Dedifferentiated amniotic fluid mesenchymal stem cell (primary cell): Measurements from ENCODE around the gene FAM229A.
"Not testable (repeated sequence)": the region's sequence is repeated elsewhere in the genome, so short reads cannot be mapped to it uniquely, and the experiment has no call there.

Experiments
- DNase-seq: peaks from one replicate; pipeline ENCODE4 v3.0.0-alpha.2; 2016; ENCODE audit errors: extremely low spot score

Gene FAM229A

DNA sequence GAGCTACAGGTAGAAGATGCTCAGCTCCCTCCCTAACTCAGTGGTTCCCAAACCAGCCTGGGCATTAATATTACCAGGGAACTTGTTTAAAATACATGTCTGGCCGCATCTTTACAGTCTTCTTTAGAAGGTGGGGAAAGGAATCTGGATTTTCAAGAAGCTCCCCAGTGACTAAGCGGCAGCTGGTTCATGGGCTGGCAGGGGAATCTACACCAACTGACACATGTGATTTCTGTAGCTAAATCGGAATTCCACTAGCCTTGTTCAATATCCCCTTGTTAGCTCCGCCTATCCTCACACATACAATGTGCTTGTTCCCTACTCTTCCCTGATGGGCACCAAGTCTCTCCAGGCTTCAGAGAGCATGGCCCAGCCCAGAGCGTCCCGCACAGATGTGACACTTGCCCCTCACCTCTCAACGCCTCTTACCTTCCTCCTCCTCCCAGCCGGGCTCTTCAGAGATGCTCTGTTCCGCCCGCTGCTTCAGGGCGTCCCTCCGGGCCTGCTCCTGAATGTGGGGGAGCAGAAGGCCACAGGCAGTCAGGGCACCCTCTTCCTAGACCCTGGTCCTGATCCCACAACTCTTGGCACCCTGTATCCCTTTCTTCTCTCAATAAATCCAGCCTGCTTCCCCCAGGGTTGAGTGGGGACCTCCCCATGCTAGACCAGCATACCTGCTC, 15.4 kb upstream of the FAM229A start:
- no peak for DNase-seq

DNA sequence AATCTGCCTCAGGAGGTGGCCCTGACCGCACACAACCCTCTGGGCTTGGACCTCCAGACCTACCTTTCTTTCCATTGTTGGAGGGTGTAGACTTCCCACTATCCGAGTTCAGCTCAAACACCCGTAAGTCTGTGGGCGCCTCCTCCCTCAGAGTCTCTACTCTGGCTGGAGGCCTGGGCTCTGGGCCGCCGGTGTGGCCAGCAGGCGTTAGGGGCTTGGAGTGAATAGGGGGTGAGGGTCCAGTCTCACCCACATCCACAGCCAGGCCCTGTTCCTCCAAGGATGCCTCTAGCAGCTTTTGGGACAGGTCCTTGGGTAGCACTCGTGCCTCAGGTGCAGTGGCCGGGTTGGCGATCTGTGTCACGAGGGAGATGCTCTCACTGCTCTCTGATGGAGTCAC, 13.9 kb upstream of the FAM229A start:
- DNase-seq = no peak

DNA sequence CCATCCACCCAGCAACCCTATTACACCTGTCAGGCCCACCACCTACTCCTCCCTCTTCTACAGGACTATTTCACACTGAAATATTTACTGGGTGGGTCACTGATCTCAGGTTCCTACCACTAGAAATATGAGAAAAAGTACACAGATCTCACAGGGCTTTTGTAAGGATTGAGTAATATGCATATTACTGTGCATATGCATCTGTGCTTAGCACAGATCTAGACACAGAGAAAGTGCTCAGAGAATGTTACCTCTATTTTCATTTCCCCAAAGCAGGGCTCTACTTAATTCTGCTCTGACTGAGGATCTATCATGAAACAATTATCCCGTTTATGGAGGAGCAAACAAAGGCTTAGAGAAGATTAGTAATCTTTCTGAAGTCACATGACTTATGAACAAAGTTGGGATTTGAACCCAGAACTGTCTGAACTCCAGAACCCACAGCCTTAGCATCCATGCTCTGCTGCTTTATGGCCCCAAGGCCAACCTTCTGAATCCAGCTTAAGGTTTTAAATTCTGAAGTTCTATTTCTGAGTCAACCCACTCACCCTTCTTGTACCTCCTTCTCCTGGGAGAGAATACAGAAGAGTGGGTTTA, 11.8 kb upstream of the FAM229A start:
- DNase-seq = no peak

DNA sequence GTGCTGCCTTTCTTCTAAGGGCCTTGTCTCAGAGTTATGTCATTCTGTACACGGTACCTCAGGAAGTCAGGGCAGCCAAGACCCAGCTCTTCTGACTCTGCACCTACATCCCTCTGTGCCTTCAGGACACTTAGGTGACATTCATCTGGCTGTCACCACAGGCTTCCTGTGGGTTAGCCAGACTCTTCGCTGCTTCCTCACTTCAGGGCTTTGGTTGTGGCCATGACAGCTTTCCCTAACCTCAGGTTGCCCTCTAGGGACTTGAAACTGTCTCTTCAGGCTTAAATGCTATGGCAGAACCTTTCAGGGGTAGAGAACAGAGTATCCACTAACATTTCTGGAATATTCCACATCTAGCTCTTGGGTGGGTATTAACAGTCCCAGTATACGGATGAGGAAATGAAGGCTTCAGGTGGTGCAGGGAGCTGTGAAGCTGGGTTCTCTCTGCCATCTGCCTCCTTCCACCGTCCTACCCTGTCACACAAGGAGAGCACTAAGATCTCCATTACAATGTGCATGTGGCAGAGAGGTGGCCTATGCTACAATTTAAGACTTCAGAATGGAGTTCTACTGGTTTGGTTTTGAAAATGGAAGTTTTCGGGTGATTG, 10.0 kb upstream of the FAM229A start:
- no peak for DNase-seq

DNA sequence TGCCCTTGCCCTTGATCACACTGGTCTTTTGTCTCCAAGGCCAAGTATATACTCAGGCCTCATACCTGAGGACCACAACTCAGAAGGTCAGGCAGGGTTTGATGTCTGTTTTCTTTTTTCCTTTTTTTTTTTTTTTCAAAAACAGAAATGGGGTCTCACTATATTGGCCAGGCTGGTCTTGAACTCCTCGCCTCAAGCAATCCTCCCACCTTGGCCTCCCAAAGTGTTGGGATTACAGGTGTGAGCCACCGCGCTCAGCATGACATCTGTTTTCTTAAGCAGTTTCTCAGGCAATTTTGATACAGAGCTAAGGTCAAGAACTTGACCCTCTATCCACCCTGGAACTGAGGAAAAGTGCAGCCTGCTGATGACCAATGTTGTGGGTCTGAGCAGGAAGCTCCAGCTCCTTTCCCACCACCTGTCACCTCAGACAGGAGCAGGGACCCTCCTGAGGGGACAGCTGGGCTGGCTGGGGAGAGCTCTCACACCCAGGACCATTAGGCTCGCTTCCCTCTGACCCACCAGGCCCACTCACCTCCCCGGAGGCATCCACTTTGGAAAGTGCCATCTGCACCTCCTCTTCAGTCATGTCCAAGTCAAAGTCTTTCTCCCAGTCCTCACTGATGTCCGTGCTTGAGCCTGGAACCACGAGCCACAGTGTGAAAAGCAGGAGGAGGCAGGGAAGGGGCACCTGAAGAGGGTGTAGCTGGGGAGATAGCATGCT, 5.8 kb upstream of the FAM229A start:
- no peak for DNase-seq

DNA sequence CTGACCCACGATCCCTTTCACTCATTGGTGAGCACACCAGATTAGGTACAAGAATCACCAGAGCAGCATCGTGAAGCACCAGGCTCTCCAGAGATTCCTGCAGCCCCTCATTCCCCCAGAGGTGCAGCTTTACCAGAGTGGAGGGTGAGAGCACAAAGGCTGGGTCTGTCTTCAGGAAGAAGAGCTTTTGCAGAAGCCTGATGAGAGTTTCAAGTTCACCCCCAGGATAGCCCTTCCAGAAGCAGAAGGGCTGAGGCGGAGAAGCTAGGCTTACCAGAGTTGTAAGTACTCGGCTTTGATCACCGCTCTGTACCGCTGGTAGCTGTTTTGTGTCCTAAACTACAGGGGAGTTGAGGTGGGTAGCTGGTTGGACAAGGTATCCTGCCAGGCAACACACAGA, 3.2 kb upstream of the FAM229A start:
- DNase-seq = no peak

DNA sequence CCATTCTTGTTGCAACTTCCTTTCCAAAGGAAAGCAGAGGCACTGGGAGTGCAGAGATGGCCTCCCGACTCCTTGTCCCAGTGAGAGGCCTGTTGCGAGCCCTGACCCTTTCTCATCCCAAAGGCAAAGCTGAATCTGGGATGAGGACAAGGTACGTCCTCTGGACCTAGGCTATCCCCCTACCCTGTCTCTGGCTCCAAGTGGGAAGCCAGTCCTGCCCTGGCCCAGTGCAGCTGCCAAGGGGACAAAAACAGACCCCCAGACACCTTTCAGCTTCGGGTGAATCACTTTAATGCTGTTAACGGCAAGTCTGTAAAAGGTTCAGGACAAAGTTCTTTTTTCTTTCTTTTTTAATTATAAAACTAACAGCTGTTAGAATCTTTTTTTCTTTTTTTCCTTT, 2.6 kb upstream of the FAM229A start:
- no peak for DNase-seq

DNA sequence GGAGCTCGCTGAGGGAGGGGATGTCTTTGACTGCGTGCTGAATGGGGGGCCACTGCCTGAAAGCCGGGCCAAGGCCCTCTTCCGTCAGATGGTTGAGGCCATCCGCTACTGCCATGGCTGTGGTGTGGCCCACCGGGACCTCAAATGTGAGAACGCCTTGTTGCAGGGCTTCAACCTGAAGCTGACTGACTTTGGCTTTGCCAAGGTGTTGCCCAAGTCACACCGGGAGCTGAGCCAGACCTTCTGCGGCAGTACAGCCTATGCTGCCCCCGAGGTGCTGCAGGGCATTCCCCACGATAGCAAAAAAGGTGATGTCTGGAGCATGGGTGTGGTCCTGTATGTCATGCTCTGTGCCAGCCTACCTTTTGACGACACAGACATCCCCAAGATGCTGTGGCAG, 1.4 kb upstream of the FAM229A start:
- DNase-seq = no peak

DNA sequence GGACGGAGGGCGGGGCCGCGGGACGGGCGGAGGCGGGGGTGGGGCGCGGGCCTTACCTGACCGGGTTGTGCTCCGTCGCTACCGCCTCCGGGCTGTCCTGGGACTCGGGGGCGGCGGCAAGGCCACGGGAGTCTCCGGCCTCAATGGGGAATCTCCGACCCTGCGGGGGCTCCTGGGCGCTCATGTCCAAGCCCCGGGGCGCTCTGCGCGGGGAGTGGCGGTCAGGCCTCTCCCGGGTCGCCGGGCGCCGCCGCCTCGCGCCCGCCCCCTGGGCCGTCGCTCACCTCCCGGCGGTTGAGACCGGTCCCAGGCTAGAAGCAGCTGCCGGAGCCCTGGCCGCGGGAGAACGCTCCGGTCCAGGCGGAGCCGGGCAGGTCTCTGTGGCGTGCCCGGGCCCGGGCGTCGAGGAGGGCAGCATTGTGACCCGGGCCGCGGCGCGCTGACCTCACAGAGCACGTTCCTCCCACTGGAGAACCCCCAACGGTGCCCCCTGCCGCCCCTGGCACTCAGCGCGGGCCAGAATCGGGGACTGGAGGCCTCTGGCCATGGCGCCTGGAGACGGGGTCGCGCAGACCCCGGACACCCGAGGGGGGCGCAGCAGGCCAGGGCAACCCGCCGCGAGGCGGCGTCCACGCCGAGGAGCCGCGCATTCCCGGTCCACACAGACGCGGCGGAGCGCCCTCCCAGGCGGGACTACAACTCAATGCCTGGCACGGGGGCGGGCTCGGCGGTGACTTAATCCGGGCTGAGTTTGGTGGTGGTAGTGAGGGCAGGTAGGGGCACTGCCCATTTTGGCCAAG, 411 bp downstream of the FAM229A start:
- DNase-seq = no peak

DNA sequence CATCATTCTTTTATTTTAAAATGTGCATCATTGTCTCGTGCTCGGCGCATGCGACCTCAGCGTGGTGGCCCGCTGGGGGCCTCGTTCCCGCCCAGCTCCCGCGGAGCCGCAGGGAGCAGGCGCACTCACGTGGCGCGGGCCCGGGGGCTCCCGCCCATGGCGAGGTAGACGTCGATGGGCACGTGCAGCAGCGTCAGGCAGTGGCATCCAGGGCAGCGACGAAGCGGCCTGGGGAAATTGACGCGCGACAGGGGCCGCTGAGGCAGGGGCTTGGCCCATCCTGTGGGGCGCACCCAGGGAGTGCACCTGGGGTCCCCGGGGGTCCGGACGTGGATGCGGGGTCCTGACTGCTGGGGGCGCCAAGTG, 994 bp downstream of the FAM229A start:
- DNase-seq = no peak

DNA sequence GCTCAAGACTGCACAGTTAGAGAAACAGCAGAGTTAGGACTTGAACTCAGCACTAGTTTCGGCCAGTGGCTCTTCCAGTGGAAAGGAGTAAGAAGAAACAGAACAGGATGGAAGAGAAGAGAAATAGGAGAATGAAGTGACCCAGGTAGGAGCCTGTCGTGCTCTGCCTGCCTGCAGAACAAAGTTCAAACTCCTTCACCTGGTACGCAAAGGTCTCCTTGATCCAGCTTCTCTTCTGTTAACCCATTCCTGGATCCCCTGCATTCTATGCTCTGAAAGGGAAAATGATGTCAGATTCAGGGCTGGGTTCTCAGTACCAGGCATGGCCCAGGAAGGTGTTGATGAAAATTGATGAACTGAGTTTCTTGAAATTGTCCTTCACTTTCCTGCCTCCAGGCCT, 3.9 kb downstream of the FAM229A start:
- DNase-seq = no peak

DNA sequence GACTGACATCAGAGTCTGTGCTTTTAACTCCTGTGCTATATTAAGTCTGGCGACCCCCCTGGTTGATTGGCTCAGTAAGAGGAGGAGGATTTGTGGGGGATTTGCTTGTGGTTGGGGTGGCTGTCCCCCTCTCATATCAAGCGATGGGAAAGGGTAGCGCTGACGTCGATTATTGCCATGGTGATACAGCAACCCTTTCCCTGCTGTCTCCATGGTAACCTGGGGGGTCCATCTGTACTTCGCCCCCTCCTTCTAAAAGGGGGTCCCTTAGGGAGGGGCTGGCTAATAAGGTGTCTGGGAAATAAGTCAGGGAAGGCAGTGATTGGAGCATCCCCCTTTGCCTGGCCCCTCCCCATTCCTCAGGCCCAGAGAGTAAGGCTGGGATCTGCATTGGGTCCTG, 4.7 kb downstream of the FAM229A start:
- DNase-seq = no peak

DNA sequence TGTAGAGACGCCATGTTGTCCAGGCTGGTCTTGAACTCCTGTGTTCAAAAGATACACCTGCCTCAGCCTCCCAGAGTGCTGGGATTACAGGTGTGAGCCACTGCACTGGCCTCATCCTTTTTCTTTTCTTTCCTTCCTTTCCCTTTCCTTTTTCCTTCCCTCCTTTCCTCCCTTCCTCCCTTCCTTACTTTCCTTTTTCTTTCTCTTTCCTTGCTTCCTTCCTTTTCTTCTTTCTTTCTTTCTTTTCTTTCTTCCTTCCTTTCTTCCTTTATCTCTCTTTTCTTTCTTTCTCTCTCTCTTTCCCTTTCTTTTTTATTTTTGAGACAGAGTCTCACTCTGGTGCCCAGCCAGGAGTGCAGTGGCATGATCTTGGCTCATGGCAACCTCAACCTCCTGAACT, 5.8 kb downstream of the FAM229A start:
- DNase-seq = no peak

DNA sequence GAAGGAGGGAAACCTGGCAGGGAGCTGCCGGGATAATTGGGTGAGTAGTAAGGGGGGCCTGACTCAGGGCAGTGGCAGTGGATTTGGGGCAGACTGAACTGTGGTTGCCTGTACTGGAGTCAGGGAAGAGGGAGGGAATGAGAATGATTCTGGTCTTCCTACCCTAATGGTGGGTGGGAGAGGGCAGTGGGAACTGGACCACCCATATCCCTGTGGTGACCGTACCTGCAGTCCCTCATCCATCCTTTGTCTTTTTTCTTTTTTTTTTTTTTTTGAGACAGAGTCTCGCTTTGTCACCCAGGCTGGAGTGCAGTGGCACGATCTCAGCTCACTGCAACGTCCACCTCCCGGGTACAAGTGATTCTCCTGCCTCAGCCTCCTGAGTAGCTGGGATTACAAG, 6.5 kb downstream of the FAM229A start:
- not testable (repeated sequence) for DNase-seq

DNA sequence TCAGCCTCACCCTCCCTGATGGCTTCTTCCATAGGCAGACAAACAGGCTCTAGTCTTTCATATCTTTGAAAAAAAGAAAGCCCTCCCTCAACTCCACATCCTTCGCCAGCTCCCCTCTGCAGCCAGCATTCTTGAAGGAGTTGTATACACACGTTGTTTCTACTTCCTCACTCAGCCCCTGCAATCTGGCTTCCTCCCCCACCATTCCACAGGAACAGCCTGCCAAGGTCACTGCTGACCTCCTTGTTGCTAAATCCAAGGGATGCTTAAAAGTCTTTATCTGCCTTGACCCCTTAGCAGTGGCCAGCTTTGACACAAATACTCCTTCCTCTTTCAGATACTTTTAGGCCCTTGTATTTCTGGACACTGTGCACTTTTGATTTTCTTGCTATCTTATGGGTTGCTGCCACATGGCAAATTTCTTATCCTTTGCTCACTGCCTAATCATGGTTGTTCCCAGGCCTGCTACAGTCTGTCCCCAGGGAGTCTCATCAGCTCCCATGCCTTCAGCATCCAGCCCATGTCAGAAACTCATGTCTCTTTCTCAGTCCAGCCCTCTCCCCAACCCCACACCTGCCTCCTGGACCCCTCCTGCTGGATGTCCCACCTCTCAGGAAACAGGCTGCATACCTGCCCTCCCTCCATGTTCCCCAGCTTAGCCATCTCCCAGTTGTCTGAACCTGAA, 8.3 kb downstream of the FAM229A start:
- DNase-seq = no peak

DNA sequence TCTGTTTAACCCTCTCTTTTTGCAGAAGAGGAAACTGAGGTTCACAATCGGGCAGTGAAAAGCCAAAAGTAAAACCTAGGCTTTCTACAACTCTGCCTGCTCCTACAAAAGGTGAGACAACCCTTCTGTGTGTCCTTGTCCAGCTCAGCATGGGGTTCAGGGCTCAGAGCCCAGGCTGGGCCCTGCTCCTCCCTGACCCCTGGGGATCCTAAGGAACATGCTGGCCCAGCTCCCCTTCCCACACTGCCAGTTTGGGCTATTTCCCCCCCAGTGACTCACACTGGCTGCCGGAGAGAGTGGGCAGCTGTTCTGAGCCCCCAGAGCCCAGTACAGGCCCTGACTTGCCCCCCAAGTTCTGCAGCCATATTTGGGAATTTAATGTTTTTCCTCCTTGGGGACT, 8.9 kb downstream of the FAM229A start:
- no peak for DNase-seq

DNA sequence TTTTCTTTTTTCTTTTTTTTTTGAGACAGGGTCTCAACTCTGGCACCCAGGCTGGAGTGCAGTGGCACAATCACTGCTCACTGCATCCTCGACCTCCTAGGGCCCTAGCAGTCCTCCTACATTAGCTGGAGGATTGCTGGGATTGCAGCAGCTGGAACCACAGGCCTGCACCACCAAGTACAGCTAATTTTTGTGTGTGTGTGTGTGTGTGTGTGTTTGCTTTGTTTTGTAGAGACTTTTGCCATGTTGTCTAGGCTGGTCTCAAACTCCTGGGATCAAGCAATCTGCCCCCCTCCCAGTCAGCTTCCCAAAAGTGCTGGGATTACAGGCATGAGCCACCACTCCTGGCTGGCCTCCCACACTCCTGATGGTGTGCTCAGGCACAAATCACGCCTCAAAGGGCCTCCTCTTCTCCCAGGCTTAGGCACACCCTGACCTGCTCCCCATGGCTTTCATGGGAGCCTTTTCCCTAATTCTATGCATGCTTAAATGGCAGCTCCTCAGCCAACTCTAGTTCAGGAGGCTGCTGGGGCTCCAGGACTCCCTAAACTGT, 9.4 kb downstream of the FAM229A start:
- DNase-seq = no peak

DNA sequence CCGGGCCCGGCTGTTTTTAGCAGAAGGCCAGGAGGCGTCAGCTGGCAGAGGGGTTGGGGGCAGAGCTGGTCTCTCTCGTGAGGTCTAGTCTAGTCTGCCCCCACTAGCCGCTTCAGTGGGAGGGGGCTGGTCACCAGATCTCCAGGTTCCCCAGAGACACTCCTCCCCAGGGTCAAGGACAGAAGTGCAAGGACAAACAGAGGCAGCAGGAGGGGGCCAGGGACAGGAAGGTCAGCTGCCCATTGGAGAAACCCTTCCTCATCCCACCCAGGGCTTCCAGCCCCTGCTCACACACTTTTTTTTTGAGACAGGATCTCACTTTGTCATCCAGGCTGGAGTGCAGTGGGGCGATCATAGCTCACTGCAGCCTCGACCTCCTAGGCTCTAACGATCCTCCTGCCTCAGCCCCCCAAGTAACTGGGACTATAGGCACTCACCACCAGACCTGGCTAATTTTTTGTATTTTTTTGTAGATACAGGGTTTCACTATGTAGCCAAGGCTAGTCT, 10.0 kb downstream of the FAM229A start:
- no peak for DNase-seq

DNA sequence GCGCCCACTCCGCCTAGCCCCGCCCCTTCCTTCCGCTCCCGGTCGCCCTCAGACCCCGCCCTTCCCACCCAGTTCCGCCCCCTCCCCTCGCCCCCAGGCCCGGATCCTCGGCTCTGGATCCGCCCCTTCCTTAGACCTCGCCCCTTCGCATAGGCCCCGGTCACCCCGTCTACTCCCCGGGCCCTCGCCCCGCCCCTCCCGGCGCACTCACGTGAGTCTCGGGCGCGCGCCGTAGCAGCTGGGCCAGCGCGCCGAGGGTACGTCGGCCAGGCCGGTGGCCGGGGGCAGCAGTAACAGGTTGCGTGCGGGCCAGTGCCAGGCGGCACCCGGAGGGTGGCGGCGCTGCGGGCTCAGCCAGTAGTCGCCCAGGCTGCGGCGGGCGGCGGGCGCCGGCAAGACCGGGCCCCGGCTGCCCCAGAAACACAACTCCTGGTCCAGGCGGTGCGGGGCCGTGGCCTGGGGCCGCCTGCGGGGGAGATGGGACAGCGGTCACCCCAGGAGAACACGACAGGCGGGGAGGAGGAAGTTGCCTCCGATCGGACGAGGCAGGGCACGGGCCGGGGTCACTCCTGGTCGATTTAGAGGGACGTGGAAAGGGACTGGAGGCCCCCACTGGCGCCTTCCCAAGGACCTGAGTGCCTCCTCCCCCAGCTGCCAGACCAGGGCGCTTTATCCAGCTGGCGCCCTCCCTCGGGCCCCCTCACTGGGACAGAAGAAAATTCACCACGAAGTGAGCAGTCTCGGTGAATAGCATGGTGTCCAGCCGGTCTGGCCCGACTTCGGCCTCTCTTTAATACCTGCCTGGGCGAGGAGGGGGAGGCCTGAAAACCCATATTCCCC, 10.7 kb downstream of the FAM229A start:
- peak; percentile 89 for DNase-seq

DNA sequence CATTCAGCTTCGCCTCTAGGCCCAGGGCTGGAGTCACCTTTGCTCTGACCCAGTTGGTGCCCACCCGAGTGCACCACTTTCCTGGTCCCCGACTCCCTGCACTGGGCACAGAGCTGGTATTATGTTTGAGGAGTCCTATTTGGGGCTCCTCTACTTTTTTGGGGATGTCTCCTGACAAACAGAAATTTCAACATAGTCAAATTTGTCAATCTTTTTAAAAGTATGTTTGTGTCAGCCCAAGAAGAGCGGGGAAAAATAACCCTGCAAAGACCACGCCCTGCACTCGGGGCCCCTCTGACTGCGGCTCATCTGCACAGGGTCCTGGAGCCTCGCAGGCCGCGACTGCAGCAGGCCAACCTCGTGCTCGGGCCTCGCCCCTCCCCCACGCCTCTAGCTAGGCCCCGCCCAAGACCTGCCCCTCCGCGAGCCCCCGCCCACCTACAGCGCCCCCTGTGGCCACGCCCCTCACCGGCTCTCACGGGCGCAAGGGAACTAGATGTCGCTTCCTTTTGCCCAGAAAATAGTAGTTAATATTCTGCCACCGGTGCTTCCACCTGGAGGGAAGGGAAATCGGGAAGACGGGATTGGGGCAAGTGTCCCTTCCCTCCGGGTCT, 11.4 kb downstream of the FAM229A start:
- DNase-seq = peak; percentile 34
